ENCODE data around the gene ATN1. TPM values are rescaled to one million over a fixed set of nuclear protein-coding genes. Genes with fewer than 3 reads are reported as not detected.

Gene ATN1
- polyA plus RNA-seq, 3 donors: 0.40 to 10.6 TPM; not detected in 1

- Histone ChIP-seq H3K27me3 (ENCODE audit: control insufficient read depth in 2 of 2, insufficient read depth in 2 of 2, low read length in 2 of 2) (no peaks in the 10 kb centered on the region), H3K9ac (ENCODE audit: insufficient read depth, low read length, poor library complexity, severe bottlenecking) (no peak overlapping the region), H3K36me3 (replicated peaks in 1 of 2; ENCODE audit: control insufficient read depth in 1 of 2, insufficient read depth in 2 of 2, low read length in 2 of 2) (peaks cover 67% of the 10 kb centered on the region in 2 donors), H3K4me3 (replicated peaks in 1 of 3; ENCODE audit: low read depth in 2 of 3, low read length in 3 of 3) (no peak overlapping the region), H3K4me1 (ENCODE audit: control insufficient read depth in 1 of 2, insufficient read depth in 2 of 2, low read length in 2 of 2) (peaks cover 7 to 12% of the 10 kb centered on the region in 2 donors), H3K4me2 (replicated peaks; ENCODE audit: extremely low read depth, low read length, poor library complexity, severe bottlenecking) (no peak overlapping the region), H4K20me1 (ENCODE audit: insufficient read depth, low read length) (no peaks in the 10 kb centered on the region), H3K9me3 (replicated peaks in 1 of 2; ENCODE audit: control insufficient read depth in 1 of 2, insufficient read depth in 1 of 2, low read length in 2 of 2) (no peaks in the 10 kb centered on the region), H2AFZ (ENCODE audit: insufficient read depth, low read depth, low read length, poor library complexity, severe bottlenecking) (no peak overlapping the region), H3K79me2 (ENCODE audit: insufficient read depth, low read length) (peaks cover 25% of the 10 kb centered on the region), H3K27ac (ENCODE audit: low read depth in 1 of 2, low read length in 2 of 2) (no peak overlapping the region)
- intact Hi-C loops (cut with micrococcal nuclease): no loop called here
- peaks cover 63 to 70% of the 10 kb centered on the region in 2 donors for H3K36me3 Mint-ChIP-seq
- H3K27me3 Mint-ChIP-seq (ENCODE audit: low read depth in 3 of 3): peaks cover 0 to 3% (median 0%) of the 10 kb centered on the region in 3 donors
- H3K9me3 Mint-ChIP-seq: no peaks in the 10 kb centered on the region
- no peak overlapping the region for H3K4me3 Mint-ChIP-seq
- DNase-seq: no peak
- no peak for TF ChIP-seq CTCF (IDR thresholded peaks at IDR 0.05)
- WGBS (ENCODE audit: insufficient coverage): 100% methylated on average over 1 of the region's 2 CpGs
- H3K27ac Mint-ChIP-seq: peak overlapping the region in 2 of 7 donors; percentile 40 to 50
- peaks cover 13% of the 10 kb centered on the region for H3K4me1 Mint-ChIP-seq
These were observed 47.7 kb downstream of the ATN1 start for GRCh38 chr12:6975297-6976032.

- H3K27me3 Mint-ChIP-seq (ENCODE audit: low read depth in 3 of 3): no peaks in the 10 kb centered on the region
- H3K36me3 Mint-ChIP-seq: peaks cover 83 to 92% of the 10 kb centered on the region in 2 donors
- Histone ChIP-seq H3K27ac (ENCODE audit: low read depth in 1 of 2, low read length in 2 of 2) (no peak overlapping the region), H3K79me2 (ENCODE audit: insufficient read depth, low read length) (peaks cover 5% of the 10 kb centered on the region), H4K20me1 (ENCODE audit: insufficient read depth, low read length) (no peaks in the 10 kb centered on the region), H3K4me1 (ENCODE audit: control insufficient read depth in 1 of 2, insufficient read depth in 2 of 2, low read length in 2 of 2) (no peaks in the 10 kb centered on the region), H3K27me3 (ENCODE audit: control insufficient read depth in 2 of 2, insufficient read depth in 2 of 2, low read length in 2 of 2) (no peaks in the 10 kb centered on the region), H3K4me2 (replicated peaks; ENCODE audit: extremely low read depth, low read length, poor library complexity, severe bottlenecking) (no peak overlapping the region), H3K4me3 (replicated peaks in 1 of 3; ENCODE audit: low read depth in 2 of 3, low read length in 3 of 3) (no peak overlapping the region), H3K36me3 (replicated peaks in 1 of 2; ENCODE audit: control insufficient read depth in 1 of 2, insufficient read depth in 2 of 2, low read length in 2 of 2) (peaks cover 87 to 89% of the 10 kb centered on the region in 2 donors), H3K9me3 (replicated peaks in 1 of 2; ENCODE audit: control insufficient read depth in 1 of 2, insufficient read depth in 1 of 2, low read length in 2 of 2) (no peaks in the 10 kb centered on the region), H3K9ac (ENCODE audit: insufficient read depth, low read length, poor library complexity, severe bottlenecking) (no peak overlapping the region), H2AFZ (ENCODE audit: insufficient read depth, low read depth, low read length, poor library complexity, severe bottlenecking) (no peak overlapping the region)
- WGBS (ENCODE audit: insufficient coverage): 91% methylated on average over 7 of the region's 10 CpGs
- no peaks in the 10 kb centered on the region for H3K9me3 Mint-ChIP-seq
- TF ChIP-seq CTCF (IDR thresholded peaks at IDR 0.05): no peak
- intact Hi-C loops (cut with micrococcal nuclease): no loop called here
- H3K4me1 Mint-ChIP-seq: peaks cover 2% of the 10 kb centered on the region
- H3K27ac Mint-ChIP-seq: peak overlapping the region in 3 of 7 donors; percentile 42 to 55 (median 51)
- DNase-seq: no peak
- H3K4me3 Mint-ChIP-seq: no peak overlapping the region
These were observed 49.9 kb downstream of the ATN1 start for GRCh38 chr12:6977653-6978052.
